Peyer's patch (tissue), 4 donors: ENCODE measurements around the gene MYO9B. TPM values are rescaled to one million over a fixed set of nuclear protein-coding genes. Genes with fewer than 3 reads are reported as not detected.

ENCODE experiments used
- DNase-seq, 3 donors: peaks; one replicate each; pipeline ENCODE4 v3.0.0-alpha.2; 2017 to 2019
- H3K27ac ChIP-seq, 4 donors: fragments of 200-600 bp; sonication (generic); one replicate each; pipeline ENCODE4 v1.5.1; 2016 to 2019
- H3K27me3 ChIP-seq, 2 donors: fragments of 200-600 bp; sonication (generic); one replicate each; pipeline ENCODE4 v1.5.1; 2019
- H3K36me3 ChIP-seq, 3 donors: fragments of 200-600 bp; sonication (generic); one replicate each; pipeline ENCODE4 v1.5.1; 2016 to 2019
- H3K4me1 ChIP-seq, 4 donors: fragments of 200-600 bp; sonication (generic); one replicate each; pipeline ENCODE4 v1.5.1; 2016 to 2019
- H3K4me3 ChIP-seq, 4 donors: fragments of 200-600 bp; sonication (generic); 1 replicate in 3 of 4; 2 replicates in 1 of 4; pipeline ENCODE4 v1.5.1; 2016 to 2019; ENCODE audit warnings: mild to moderate bottlenecking in 1 of 4
- H3K9me3 ChIP-seq, 4 donors: fragments of 200-600 bp; sonication (generic); one replicate each; pipeline ENCODE4 v1.5.1; 2016 to 2019; ENCODE audit warnings: mild to moderate bottlenecking in 1 of 4
- CTCF ChIP-seq, 6 experiments: fragments of 450-650 bp in 4 of 6; fragments of 200-600 bp in 2 of 6; sonication (generic) in 1 of 6; IDR thresholded peaks; one replicate each; pipeline ENCODE4 v1.5.1; 2017 to 2019; ENCODE audit warnings: antibody characterized with exemption in 6 of 6, mild to moderate bottlenecking in 3 of 6, moderate library complexity in 1 of 6
- POLR2A ChIP-seq, 2 donors: fragments of 450-650 bp; IDR thresholded peaks; one replicate each; pipeline ENCODE4 v1.5.1; 2017; ENCODE audit warnings: antibody characterized with exemption in 2 of 2, mild to moderate bottlenecking in 2 of 2, moderate library complexity in 2 of 2
- total RNA-seq, 4 donors: library from RNA; depleted of rRNA; stranded (reverse); fragments of >200 nt; gene quantifications; one replicate each; pipeline ENCODE4 v1.1.0, GENCODE V29; 2016

MYO9B gene
- total RNA-seq, 4 donors from 2014 or later: 65.3 to 578 (median 143) TPM

DNA sequence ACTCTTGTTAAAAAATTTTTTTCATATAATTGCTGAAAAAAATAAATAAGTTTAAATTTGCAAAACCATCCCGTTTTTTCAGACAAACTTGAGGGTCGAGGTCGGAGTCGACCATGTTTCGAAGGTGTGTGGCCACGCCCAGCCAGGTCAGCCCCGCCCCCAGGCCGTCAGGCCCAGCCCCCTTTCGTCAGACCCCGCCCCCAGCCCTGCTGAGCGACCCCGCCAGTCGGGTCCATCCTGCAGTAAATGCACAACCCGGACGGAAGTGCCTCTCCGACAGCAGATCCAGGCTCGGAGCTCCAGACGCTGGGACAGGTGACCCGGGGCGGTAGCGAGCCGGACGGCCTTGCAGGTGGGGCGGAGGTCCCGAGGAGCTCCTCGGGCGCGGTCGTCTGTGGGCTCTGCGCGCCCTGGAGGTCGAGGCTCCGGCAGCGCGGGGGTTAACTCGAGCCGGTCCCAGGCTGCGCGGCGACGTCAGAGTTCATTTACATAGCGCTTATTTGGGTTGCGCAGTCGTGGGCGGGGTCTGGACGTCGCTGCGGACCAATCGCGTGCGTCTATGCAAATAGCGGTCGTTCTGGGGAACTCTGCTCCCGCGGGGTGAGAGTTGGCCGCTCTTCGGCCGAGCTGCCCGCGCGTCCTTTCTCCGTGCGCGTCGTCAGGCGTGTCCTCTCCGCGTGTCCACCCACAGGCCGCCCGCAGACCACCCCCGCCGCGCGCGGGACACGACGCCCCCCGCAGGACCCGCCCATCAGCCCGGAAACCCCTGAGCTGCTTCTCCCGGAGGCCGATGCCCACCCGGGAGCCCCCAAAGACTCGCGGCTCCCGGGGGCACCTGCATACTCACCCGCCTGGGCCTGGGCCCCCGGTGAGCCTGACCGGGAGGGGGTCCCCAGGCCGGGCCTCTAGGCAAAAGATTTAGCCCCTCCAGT, 150.7 kb downstream of the MYO9B start, which contains the start of gene OCEL1:
Gene OCEL1, plus strand, starts transcription at position 225 of the 932 bp plus-strand sequence. Its CDS starts 22 bp downstream, at position 247.
- TF ChIP-seq CTCF (IDR thresholded peaks at IDR 0.05) (no peak), POLR2A (IDR thresholded peaks at IDR 0.05) (peak; percentile 71 to 82)
- DNase-seq: peak; percentile 98 to 99 (median 99)
- H3K4me1 ChIP-seq: peaks cover 0 to 9% (median 3%) of the 10 kb centered on the region in 4 donors
- H3K4me3 ChIP-seq: peak within 1 kb of the TSS; percentile 50 to 79 (median 68)
- H3K27ac ChIP-seq: peak within 1 kb of the TSS; percentile 81 to 94 (median 92)
- no peaks in the 10 kb centered on the region for H3K9me3 ChIP-seq
- peaks cover 0 to 15% (median 0%) of the 10 kb centered on the region in 3 donors for H3K36me3 ChIP-seq
- H3K27me3 ChIP-seq: no peaks in the 10 kb centered on the region

DNA sequence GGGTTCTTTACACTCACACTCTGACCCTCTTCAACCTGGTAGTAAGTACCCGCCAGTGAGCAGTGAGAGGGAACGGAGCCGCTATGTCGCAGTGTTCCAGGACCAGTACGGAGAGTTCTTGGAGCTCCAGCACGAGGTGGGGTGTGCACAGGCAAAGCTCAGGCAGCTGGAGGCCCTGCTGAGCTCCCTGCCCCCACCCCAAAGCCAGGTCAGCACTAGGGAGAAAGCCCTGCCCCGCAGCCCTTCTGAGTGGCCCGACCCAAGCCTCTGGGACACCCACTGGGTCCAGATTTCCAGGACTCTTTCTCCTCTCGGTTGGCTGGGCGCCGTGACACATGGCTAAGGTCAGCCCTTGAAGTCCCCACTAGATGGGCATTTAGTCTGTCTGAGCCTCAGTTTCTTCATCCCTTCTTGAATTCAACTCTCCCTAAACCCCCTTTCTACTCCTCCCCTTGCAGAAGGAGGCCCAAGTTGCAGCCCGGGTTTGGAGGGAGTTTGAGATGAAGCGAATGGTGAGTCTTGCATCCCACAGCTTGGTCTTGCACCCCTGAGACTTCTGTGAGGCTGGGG, 152.3 kb downstream of the MYO9B start:
- Histone ChIP-seq H3K36me3 (peaks cover 0 to 32% (median 0%) of the 10 kb centered on the region in 3 donors), H3K27me3 (no peaks in the 10 kb centered on the region), H3K4me1 (peaks cover 0 to 9% (median 3%) of the 10 kb centered on the region in 4 donors), H3K27ac (no peak overlapping the region), H3K9me3 (no peaks in the 10 kb centered on the region), H3K4me3 (no peak overlapping the region)
- no peak for TF ChIP-seq CTCF (IDR thresholded peaks at IDR 0.05)
- no peak for TF ChIP-seq POLR2A (IDR thresholded peaks at IDR 0.05)
- DNase-seq: no peak

- DNase-seq: no peak
- H3K4me3 ChIP-seq: no peak overlapping the region
- H3K27me3 ChIP-seq: no peaks in the 10 kb centered on the region
- H3K4me1 ChIP-seq: peaks cover 0 to 15% (median 8%) of the 10 kb centered on the region in 4 donors
- no peak overlapping the region for H3K27ac ChIP-seq
- H3K9me3 ChIP-seq: no peaks in the 10 kb centered on the region
- TF ChIP-seq POLR2A (IDR thresholded peaks at IDR 0.05): no peak
- TF ChIP-seq CTCF (IDR thresholded peaks at IDR 0.05): no peak
- peaks cover 0 to 40% (median 0%) of the 10 kb centered on the region in 3 donors for H3K36me3 ChIP-seq
Measured at GRCh38 chr19:17229890-17230289, 154.3 kb downstream of the MYO9B start.

DNA sequence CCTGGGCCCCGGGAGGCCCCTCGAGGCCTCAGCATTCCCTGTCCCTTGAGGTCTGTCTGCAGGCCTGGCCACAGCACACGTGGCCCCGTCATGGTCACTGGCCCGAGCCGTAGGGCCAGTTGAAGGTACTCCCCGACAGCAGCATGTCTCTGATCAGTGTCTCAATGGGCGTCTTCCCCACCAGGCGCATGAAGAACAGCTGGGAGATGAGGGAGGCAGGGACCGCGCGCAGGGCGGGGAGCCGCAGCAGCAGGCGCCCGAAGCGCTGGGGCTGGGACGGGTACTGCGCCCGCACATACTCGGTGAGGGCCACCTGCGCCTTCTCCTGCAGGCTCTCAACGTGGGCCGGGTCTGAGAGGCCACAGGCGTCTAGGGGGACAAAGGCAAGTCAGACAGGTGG, 156.7 kb downstream of the MYO9B start:
- no peak for TF ChIP-seq POLR2A (IDR thresholded peaks at IDR 0.05)
- no peak for TF ChIP-seq CTCF (IDR thresholded peaks at IDR 0.05)
- peaks cover 0 to 40% (median 0%) of the 10 kb centered on the region in 3 donors for H3K36me3 ChIP-seq
- H3K9me3 ChIP-seq: no peaks in the 10 kb centered on the region
- peaks cover 3 to 32% (median 12%) of the 10 kb centered on the region in 4 donors for H3K4me1 ChIP-seq
- H3K27me3 ChIP-seq: no peaks in the 10 kb centered on the region
- H3K4me3 ChIP-seq: no peak overlapping the region
- DNase-seq: no peak
- no peak overlapping the region for H3K27ac ChIP-seq

- TF ChIP-seq POLR2A (IDR thresholded peaks at IDR 0.05) (peak in 1 of 2 donors; percentile 3), CTCF (IDR thresholded peaks at IDR 0.05) (no peak)
- Histone ChIP-seq H3K9me3 (no peaks in the 10 kb centered on the region), H3K27me3 (no peaks in the 10 kb centered on the region), H3K4me1 (peaks cover 3 to 46% (median 12%) of the 10 kb centered on the region in 4 donors), H3K4me3 (peak overlapping the region; percentile 46 to 66 (median 61)), H3K27ac (peak overlapping the region; percentile 47 to 80 (median 73)), H3K36me3 (peaks cover 0 to 47% (median 0%) of the 10 kb centered on the region in 3 donors)
- DNase-seq: peak; percentile 67 to 87 (median 76)
Measured at GRCh38 chr19:17234911-17235299, 159.3 kb downstream of the MYO9B start.
